Measurements from ENCODE around the gene PSMD12.
"Not testable (repeated sequence)": the region's sequence is repeated elsewhere in the genome, so short reads cannot be mapped to it uniquely, and the experiment has no call there.

Gene PSMD12

GRCh38 chr17:67359960-67360791, 6.2 kb downstream of the PSMD12 start:
- Mint-ChIP-seq H3K9me3 (no peaks in the 10 kb centered on the region), H3K27ac (peak overlapping the region; percentile 59), H3K4me1 (peaks cover 62% of the 10 kb centered on the region), H3K4me3 (no peak overlapping the region), H3K36me3 (peaks cover 52% of the 10 kb centered on the region), H3K27me3 (no peaks in the 10 kb centered on the region)
- CTCF ChIA-PET = interaction anchor here (0.8 to 1.9 kb wide), 9 partner anchors 9 to 328 kb away, joined by 3 to 10 read pairs (median 3); partner anchors contain the start of gene PITPNC1
- peak; percentile 70 for DNase-seq

GRCh38 chr17:67358612-67359011, 7.8 kb downstream of the PSMD12 start:
- Mint-ChIP-seq H3K27ac (peak overlapping the region; percentile 72), H3K27me3 (no peaks in the 10 kb centered on the region), H3K9me3 (no peaks in the 10 kb centered on the region), H3K4me3 (no peak overlapping the region), H3K36me3 (peaks cover 53% of the 10 kb centered on the region), H3K4me1 (peaks cover 51% of the 10 kb centered on the region)
- CTCF ChIA-PET = interaction anchor here (1.1 to 1.9 kb wide), 3 partner anchors 13 to 17 kb away, joined by 3 to 10 read pairs (median 4); no protein-coding TSS in a partner anchor
- DNase-seq = no peak

- H3K4me1 Mint-ChIP-seq = peaks cover 17% of the 10 kb centered on the region
- DNase-seq = no peak
- no peaks in the 10 kb centered on the region for H3K9me3 Mint-ChIP-seq
- H3K27ac Mint-ChIP-seq = no peak overlapping the region
- peaks cover 49% of the 10 kb centered on the region for H3K36me3 Mint-ChIP-seq
- no peak overlapping the region for H3K4me3 Mint-ChIP-seq
- CTCF ChIA-PET = no interaction called here
- no peaks in the 10 kb centered on the region for H3K27me3 Mint-ChIP-seq
Observed at GRCh38 chr17:67353929-67354574, 12.3 kb downstream of the PSMD12 start.

- no peaks in the 10 kb centered on the region for H3K27me3 Mint-ChIP-seq
- H3K36me3 Mint-ChIP-seq = peaks cover 46% of the 10 kb centered on the region
- no peak for DNase-seq
- no peak overlapping the region for H3K4me3 Mint-ChIP-seq
- H3K4me1 Mint-ChIP-seq = peaks cover 11% of the 10 kb centered on the region
- no peak overlapping the region for H3K27ac Mint-ChIP-seq
- CTCF ChIA-PET = no interaction called here
- H3K9me3 Mint-ChIP-seq = no peaks in the 10 kb centered on the region
Observed at GRCh38 chr17:67353161-67353560, 13.2 kb downstream of the PSMD12 start.

DNA sequence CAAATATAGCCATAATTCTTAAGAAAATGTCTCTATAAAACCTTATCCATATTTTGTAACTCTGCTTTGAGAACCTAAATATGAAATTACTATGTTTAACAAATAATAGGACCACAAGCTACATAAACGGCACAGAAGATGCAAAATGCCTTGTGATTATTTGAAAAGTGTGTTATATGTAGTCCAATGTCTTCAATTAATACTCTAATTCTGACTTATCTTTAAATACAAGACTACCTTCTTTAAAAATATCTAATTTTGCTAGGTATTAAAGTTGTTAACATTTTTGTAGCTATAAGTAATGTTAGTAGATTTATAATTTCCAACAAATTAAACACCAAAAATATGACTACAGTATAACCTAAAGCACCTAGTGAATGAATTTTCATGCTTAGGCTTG, 17.0 kb downstream of the PSMD12 start:
- CTCF ChIA-PET = interaction anchor here (1.9 kb wide), 1 partner anchor 25 kb away, joined by 4 read pairs; no protein-coding TSS in a partner anchor
- Mint-ChIP-seq H3K4me3 (no peak overlapping the region), H3K4me1 (no peaks in the 10 kb centered on the region), H3K36me3 (peaks cover 58% of the 10 kb centered on the region), H3K9me3 (no peaks in the 10 kb centered on the region), H3K27me3 (no peaks in the 10 kb centered on the region), H3K27ac (no peak overlapping the region)
- no peak for DNase-seq

DNA sequence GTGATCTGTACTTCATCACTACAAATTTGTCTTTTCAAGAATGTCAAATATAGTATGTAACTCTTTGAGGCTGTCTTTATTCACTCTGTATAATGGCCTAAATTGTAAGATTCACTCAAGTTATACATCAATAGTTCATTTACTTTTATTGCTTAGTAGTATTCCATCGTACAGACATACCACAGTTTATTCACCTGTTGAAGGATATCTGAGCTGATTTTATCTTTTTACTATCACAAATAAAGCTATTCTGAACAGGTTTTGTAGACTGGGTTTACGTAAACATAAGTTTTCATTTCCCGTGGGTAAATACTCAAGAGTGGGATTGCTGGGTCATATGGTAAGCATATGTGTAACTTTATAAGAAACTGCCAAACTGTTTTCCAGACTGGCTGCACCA, 18.6 kb downstream of the PSMD12 start:
- DNase-seq = no peak
- peaks cover 58% of the 10 kb centered on the region for H3K36me3 Mint-ChIP-seq
- H3K4me1 Mint-ChIP-seq = no peaks in the 10 kb centered on the region
- CTCF ChIA-PET = no interaction called here
- H3K27me3 Mint-ChIP-seq = no peaks in the 10 kb centered on the region
- H3K4me3 Mint-ChIP-seq = no peak overlapping the region
- H3K9me3 Mint-ChIP-seq = no peaks in the 10 kb centered on the region
- H3K27ac Mint-ChIP-seq = no peak overlapping the region

- Mint-ChIP-seq H3K4me1 (no peaks in the 10 kb centered on the region), H3K27me3 (no peaks in the 10 kb centered on the region), H3K27ac (peak overlapping the region; percentile 59), H3K36me3 (peaks cover 60% of the 10 kb centered on the region), H3K9me3 (no peaks in the 10 kb centered on the region), H3K4me3 (no peak overlapping the region)
- DNase-seq = no peak
- CTCF ChIA-PET = no interaction called here
Observed at GRCh38 chr17:67343237-67343636, 23.1 kb downstream of the PSMD12 start.

GRCh38 chr17:67338353-67338752, 28.0 kb downstream of the PSMD12 start:
- DNase-seq, CTCF ChIA-PET, H3K4me3 Mint-ChIP-seq, H3K27ac Mint-ChIP-seq, H3K27me3 Mint-ChIP-seq, H3K9me3 Mint-ChIP-seq, H3K4me1 Mint-ChIP-seq: not testable (repeated sequence)
- peaks cover 35% of the 10 kb centered on the region for H3K36me3 Mint-ChIP-seq

DNA sequence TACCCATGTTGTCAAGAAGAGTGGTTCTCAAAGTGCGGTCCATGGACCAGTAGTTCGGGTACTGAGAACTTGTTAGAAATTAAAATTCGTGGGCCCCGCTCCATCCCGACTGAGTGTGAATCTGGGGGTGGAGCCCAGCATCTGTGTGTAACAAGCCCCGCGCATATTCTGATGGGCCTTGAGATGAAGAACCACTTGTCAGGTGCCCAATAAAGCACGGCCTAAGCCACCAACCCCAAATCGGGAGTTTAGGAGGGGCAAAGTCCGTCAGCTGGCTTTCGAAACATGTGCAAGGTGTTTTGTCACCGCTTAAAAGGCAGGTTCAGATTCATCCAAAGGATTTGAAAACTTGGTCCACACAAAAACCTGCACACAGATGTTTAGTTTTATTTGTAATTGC, 29.5 kb downstream of the PSMD12 start:
- H3K36me3 Mint-ChIP-seq = peaks cover 27% of the 10 kb centered on the region
- no peak for DNase-seq
- no peaks in the 10 kb centered on the region for H3K27me3 Mint-ChIP-seq
- no peaks in the 10 kb centered on the region for H3K4me1 Mint-ChIP-seq
- no peak overlapping the region for H3K27ac Mint-ChIP-seq
- no peak overlapping the region for H3K4me3 Mint-ChIP-seq
- no peaks in the 10 kb centered on the region for H3K9me3 Mint-ChIP-seq
- CTCF ChIA-PET = no interaction called here

- Mint-ChIP-seq H3K9me3 (no peaks in the 10 kb centered on the region), H3K4me3 (no peak overlapping the region), H3K36me3 (peaks cover 14% of the 10 kb centered on the region), H3K27me3 (no peaks in the 10 kb centered on the region), H3K4me1 (no peaks in the 10 kb centered on the region), H3K27ac (no peak overlapping the region)
- DNase-seq = no peak
- CTCF ChIA-PET = no interaction called here
Observed at GRCh38 chr17:67335245-67335835, 31.0 kb downstream of the PSMD12 start.

- DNase-seq, H3K4me3 Mint-ChIP-seq, H3K4me1 Mint-ChIP-seq, H3K27me3 Mint-ChIP-seq, H3K36me3 Mint-ChIP-seq, H3K27ac Mint-ChIP-seq, H3K9me3 Mint-ChIP-seq, CTCF ChIA-PET: not testable (repeated sequence)
Observed at GRCh38 chr17:67332162-67332508, 34.2 kb downstream of the PSMD12 start.

DNA sequence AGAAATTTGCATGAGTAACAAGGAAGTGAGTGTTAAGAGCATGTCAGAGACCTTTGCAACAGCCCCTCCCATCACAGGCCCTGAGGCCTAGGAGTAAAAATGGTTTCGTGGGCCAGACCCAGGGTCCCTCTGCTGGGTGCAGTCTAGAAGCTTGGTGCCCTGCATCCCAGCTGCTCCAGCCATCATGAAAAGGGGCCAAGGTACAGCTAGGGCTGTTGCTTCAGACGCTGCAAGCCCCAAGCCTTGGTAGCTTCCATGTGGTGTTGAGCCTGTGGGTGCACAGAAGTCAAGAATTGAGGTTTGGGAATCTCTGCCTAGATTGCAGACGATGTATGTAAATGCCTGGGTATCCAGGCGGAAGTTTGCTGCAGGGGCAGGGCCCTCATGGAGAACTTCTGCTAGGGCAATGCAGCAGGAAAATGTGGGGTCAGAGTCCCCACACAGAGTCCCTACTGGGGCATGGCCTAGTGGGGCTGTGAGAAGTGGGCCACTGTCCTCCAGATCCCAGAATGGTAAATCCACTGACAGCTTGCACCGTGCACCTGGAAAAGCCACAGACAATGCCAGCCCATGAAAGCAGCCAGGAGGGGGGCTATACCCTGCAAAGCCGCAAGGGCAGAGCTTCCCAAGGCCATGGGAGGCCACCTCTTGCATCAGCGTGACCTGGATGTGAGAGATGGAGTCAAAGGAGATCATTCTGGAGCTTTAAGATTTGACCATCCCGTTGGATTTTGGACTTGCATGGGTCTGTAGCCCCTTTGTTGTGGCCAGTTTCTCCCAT, 34.8 kb downstream of the PSMD12 start:
- H3K36me3 Mint-ChIP-seq, DNase-seq, CTCF ChIA-PET, H3K27me3 Mint-ChIP-seq, H3K27ac Mint-ChIP-seq, H3K4me1 Mint-ChIP-seq, H3K4me3 Mint-ChIP-seq, H3K9me3 Mint-ChIP-seq: not testable (repeated sequence)

DNA sequence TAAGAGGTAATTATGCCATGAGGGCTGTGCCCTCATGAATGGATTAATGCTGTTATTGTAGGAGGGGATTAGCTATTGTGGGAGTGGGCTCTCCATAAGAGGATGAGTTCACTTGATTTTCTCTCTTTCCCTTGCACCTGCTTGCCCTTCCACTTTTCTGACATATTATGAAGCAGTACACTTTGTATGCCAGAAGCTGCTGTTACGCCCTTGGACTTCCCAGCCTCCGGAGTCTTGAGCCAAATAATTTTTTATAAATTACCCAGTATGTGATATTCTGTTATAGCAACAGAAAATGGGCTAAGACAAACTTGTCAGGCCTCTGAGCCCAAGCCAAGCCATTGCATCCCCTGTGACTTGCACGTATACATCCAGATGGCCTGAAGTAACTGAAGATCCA, 38.4 kb downstream of the PSMD12 start:
- no peaks in the 10 kb centered on the region for H3K27me3 Mint-ChIP-seq
- no peak overlapping the region for H3K27ac Mint-ChIP-seq
- H3K4me3 Mint-ChIP-seq = no peak overlapping the region
- CTCF ChIA-PET = no interaction called here
- no peaks in the 10 kb centered on the region for H3K4me1 Mint-ChIP-seq
- H3K9me3 Mint-ChIP-seq = no peaks in the 10 kb centered on the region
- no peaks in the 10 kb centered on the region for H3K36me3 Mint-ChIP-seq
- DNase-seq = no peak

- CTCF ChIA-PET, H3K27me3 Mint-ChIP-seq, H3K4me3 Mint-ChIP-seq, H3K36me3 Mint-ChIP-seq, DNase-seq, H3K4me1 Mint-ChIP-seq, H3K9me3 Mint-ChIP-seq, H3K27ac Mint-ChIP-seq: not testable (repeated sequence)
Observed at GRCh38 chr17:67326959-67327745, 39.2 kb downstream of the PSMD12 start.
